ENCODE data around the gene DBF4B.

Gene DBF4B

GRCh38 chr17:44759086-44759915, 50.8 kb downstream of the DBF4B start:
- no peak for DNase-seq (ENCODE audit: low read depth in 3 of 3, low spot score in 1 of 3)

DNA sequence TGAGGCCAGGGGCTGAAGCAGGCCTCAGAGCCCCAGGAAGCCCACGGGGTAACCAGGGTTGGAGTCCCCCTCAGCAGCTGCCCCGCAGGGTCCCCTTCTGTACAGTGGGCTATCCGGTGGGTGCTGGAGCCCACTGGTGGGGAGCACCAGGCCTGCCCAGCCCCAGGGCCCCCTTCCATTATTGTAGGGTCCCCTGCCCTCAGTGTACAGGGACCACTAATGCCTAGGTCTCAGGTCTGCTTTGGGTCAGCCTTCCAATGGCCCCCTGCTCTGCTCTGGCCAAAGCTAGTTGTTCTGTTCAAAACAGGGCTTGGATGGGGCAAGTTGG, 51.4 kb downstream of the DBF4B start:
- DNase-seq (ENCODE audit: low read depth in 3 of 3, low spot score in 1 of 3), result no peak

DNA sequence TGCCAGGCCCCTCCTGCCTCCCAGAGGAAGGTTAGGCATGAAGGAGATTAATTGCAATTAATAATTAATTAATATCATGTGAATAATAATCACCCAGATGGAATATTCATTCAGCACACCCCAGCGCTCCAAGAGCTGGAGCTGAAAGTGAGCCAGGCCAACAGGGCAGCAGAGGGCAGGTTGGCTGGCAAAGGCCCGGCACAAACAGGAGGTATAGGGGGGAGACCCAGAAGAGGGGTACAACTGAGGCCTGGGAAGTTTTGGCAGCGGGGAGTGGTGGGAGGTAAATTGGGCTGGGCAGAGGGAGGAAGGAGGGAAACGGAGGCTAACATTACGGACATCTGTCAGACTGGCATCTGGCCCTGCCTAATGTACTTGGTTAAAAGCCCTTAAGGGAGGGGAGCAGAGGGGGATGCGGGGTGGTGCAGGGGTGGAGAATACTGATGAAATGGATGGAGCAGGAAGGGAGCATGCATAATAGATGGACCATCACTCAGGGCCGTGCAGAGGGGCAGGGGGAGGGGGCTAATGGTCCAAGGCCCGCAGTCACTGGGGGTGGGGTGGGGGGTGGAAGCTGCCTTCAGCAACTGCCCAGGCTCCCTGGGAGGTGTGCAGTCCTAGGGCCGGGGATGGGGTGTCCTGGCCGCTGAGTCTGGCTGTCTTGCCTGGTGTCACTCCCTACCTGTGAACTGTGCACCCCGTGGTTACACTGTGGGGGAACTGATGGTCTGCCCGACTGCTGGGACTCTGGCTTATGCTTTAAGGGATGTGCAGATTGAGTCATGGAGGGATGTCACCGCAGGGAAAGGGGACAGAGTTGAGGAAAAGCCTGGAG, 52.2 kb downstream of the DBF4B start:
- no peak for DNase-seq (ENCODE audit: low read depth in 3 of 3, low spot score in 1 of 3)

DNA sequence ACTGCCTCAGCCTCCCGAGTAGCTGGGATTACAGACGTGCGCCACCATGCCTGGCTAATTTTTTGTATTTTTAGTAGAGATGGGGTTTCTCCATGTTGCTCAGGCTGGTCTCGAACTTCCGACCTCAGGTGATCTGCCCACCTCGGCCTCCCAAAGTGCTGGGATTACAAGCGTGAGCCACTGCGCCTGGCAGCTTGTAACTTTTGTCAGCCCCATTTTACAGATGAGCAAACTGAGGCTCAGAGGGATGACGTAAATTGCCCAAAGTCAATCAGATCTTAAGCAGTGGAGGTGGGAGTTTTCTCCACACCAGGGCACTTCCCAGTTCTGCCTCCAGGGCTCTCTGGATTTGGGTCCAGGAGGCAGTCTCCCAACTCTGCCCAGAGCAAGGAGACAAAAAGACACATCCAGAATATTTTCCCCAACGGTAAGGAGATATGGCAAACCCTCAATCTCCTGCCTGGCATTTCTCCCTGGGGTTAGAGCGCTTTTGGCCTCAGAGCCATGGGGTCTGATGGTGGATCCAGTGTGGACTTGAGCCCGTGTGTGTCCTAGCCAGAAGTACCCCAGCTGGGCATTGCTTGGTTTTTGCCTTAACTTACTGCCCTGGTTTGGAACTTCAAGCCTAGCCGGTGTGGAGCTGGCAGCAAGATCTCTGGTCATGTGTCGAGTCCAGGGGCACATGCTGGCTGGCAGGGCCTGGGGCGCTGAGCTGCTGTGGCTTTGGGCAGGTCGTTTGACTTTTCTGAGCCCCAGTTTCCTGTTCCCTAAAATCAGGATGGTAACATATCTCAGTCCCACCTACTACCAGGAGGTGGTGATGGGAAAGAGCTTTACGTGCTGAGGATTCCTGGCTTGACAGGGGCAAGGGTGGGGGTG, 53.7 kb downstream of the DBF4B start:
- DNase-seq (ENCODE audit: low read depth in 3 of 3, low spot score in 1 of 3), result no peak

DNA sequence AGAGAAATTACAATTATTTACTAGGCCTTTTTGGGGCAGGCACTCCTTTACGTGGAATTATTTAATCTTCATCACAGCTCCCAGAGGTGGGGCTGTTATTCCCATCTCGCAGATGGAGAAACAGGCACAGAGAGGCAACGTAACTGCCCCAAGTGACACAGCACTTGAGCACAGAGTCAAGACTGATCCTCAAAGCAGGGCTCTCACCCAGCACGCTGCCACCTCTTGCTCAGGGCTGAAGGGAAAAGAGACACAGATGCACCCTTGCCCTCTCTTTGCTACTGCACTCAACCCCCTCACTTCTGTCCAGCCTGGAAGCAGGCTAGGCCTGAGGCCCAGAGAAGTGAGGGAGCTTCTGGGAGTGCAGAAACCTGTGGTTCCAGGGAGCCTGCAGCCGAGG, 54.7 kb downstream of the DBF4B start:
- no peak for DNase-seq (ENCODE audit: low read depth in 3 of 3, low spot score in 1 of 3)

GRCh38 chr17:44765965-44766364, 57.5 kb downstream of the DBF4B start:
- DNase-seq (ENCODE audit: low read depth in 3 of 3, low spot score in 1 of 3), result no peak

DNA sequence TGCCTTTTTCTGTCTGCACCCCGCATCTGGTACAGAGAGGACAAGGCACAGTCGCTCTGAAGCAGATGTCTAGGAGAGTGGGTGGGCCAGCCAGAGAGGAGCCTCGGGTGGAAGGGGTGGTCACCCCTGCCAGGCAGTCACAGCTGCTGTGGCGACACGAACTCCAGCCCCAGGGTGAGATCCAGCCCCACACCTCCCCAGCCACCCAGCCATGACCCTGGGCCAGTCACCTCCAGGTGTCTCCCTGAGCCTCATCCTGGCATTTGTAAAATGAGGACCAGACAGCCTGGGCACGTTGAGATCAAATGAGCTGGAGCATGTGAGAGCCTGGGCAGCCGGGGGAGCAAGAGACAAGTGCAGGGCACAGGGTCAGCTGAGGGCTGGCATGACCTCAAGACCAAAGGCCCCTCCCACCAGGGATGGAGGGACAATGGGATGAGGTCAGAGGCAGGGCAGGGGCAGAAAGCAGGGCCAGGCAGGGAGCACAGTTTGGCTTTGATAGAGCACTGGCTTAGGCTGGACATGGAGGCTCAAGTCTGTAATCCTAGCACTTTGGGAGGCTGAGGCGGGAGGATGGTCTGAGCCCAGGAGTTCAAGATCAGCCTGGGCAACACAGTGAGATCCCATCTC, 58.1 kb downstream of the DBF4B start:
- DNase-seq (ENCODE audit: low read depth in 3 of 3, low spot score in 1 of 3), result no peak

- no peak for DNase-seq (ENCODE audit: low read depth in 3 of 3, low spot score in 1 of 3)
Observed at GRCh38 chr17:44767493-44767892, 59.0 kb downstream of the DBF4B start.

- DNase-seq (ENCODE audit: low read depth in 3 of 3, low spot score in 1 of 3), result no peak
Observed at GRCh38 chr17:44768505-44769142, 60.2 kb downstream of the DBF4B start.

GRCh38 chr17:44769230-44769629, 60.8 kb downstream of the DBF4B start:
- no peak for DNase-seq (ENCODE audit: low read depth in 3 of 3, low spot score in 1 of 3)

- no peak for DNase-seq (ENCODE audit: low read depth in 3 of 3, low spot score in 1 of 3)
Observed at GRCh38 chr17:44769647-44770084, 61.2 kb downstream of the DBF4B start.

DNA sequence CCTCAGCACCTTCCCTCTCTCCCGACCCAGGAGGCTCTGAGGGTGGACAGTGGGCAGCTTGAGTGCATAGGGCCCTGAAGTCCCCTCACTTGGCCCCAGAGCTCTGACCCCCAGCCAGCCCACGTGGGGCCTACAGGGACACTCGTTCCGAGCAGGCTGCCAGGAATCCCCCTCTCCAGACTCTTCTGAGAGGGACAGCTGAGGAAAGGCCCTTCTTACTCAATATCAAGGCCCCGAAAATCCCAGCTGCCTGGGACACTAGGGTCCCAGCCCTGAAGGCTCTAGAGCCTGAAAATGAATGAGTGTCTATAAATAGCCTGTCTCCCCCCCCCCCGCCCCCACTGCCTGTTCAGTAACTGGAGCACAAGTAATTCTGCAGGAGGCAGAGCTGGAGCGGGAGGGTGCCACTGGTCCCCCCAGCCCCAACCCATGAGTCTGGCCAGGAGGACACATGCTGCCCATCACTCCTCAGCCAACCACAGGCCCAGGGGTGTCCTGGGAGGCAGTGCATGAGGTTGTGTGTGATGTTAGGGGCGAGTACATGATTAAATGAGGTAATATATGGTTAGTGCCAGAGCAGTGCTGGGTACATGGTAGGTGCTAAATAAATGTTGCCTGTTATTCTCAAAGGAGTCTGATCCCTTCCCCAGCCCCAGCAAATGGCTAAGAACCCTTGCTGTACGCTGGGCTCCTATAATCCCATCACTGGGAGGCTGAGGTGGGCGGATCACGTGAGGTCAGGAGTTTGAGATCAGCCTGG, 61.9 kb downstream of the DBF4B start:
- no peak for DNase-seq (ENCODE audit: low read depth in 3 of 3, low spot score in 1 of 3)

- no peak for DNase-seq (ENCODE audit: low read depth in 3 of 3, low spot score in 1 of 3)
Observed at GRCh38 chr17:44772308-44773045, 64.0 kb downstream of the DBF4B start.

GRCh38 chr17:44773140-44773539, 64.7 kb downstream of the DBF4B start:
- DNase-seq (ENCODE audit: low read depth in 3 of 3, low spot score in 1 of 3), result no peak

DNA sequence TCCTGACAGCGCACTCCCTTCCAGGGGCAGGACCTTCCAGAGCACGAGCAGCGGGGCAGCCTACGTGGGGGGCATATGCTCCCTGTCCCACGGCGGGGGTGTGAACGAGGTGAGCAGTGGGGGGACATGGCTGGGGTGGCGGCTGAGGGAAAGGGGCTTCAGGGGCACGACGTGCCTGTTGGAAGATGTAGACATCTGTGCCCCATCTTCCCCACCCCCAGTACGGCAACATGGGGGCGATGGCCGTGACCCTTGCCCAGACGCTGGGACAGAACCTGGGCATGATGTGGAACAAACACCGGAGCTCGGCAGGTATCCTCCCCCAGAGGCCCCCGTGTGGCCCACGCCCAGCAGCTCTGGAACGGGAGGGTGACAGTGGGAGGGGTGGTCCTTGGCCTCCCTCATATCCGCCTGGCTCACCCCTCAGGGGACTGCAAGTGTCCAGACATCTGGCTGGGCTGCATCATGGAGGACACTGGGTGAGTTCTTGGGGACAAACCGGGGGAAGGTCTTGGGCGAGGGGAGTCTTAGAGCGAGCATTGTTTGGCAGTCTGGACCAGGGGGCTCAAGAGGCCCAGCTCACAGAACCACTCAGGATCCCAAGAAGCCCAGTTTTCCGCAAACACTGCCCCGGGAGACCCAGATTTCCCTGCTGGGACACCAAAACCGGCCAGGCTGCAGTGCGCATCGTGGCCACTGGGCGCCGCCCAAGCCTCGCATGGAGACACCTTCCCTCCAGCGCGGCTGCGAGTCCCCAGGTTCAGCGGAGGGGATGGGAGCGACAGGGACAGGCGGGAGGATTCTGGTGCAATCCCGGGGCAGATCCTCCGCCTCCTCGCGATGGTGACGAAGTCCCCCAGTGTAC, 66.0 kb downstream of the DBF4B start:
- peak; percentile 57 to 92 (median 72) for DNase-seq (ENCODE audit: low read depth in 3 of 3, low spot score in 1 of 3)

DNA sequence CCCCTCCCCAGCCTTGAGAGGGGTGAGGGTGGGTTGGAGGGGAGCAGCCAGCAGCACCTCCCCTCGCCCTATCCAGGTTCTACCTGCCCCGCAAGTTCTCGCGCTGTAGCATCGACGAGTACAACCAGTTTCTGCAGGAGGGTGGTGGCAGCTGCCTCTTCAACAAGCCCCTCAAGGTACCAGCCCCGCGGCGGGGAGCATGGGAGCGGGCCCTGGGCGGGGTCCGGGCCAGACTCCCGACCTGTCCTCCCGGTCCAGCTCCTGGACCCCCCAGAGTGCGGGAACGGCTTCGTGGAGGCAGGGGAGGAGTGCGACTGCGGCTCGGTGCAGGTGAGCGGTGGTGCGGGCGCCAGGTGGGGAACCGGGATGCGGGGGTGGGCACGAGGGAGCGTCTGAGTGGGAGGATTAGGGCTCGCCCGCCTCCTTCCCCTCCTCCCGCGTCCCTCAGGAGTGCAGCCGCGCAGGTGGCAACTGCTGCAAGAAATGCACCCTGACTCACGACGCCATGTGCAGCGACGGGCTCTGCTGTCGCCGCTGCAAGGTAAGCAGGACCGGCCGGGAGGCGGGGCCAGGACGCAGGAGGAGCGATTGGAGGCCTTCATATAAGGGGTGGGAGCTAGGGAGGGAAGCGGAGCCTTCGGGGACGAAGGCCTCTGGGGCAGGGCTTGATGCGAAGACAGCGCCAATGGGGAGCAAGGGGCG, 66.8 kb downstream of the DBF4B start:
- DNase-seq (ENCODE audit: low read depth in 3 of 3, low spot score in 1 of 3), result peak; percentile 93 to 95 (median 95)

DNA sequence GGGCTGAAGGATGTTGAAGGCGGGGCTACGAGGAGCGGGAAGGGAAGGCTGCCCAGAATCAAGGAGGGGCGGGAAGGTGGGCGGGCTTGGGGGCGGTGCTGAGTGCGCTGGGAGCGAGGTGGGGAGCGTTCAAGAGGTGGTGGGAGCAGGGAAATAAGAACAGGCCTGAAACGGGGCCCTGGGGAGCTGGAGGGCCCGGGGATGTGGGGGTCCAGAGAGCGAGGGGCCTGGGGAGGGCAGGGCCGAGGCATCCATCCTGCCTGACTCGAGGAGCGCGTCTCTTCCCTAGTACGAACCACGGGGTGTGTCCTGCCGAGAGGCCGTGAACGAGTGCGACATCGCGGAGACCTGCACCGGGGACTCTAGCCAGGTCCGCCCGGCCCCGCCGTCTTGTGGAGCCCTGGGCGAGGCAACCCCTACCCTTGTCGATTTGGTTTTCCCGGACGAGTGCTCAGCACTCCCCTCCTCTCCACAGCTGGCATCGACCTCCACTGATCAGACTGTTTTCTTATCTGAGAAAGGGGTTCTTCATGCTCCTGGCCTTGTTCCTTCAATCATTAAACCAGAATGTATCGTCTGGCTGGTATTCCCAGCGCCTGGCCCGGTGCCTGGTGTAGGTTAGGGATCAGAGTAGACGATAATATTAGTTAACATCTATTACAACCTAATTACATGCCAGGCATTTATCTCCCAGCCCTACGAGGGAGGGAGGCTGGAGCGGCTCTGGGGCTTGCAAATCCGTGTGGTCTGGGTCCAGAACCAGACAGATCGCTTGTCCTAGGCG, 67.6 kb downstream of the DBF4B start:
- DNase-seq (ENCODE audit: low read depth in 3 of 3, low spot score in 1 of 3), result no peak

Measured in stimulated activated CD4-positive, alpha-beta T cell treated with anti-CD3 and anti-CD28 coated beads, TNF-alpha, amount 100 ng/mL, for 1 hour (primary cell).